ENCODE data around the gene HBA2. TPM values are rescaled to one million over a fixed set of nuclear protein-coding genes. Genes with fewer than 3 reads are reported as not detected.
A peak's percentile ranks its signal among the peaks of the same experiment; 100 is the strongest.
"Not testable (repeated sequence)": the region's sequence is repeated elsewhere in the genome, so short reads cannot be mapped to it uniquely, and the experiment has no call there.

HBA2 gene
- total RNA-seq, 2 donors from 2014 or later: not detected

DNA sequence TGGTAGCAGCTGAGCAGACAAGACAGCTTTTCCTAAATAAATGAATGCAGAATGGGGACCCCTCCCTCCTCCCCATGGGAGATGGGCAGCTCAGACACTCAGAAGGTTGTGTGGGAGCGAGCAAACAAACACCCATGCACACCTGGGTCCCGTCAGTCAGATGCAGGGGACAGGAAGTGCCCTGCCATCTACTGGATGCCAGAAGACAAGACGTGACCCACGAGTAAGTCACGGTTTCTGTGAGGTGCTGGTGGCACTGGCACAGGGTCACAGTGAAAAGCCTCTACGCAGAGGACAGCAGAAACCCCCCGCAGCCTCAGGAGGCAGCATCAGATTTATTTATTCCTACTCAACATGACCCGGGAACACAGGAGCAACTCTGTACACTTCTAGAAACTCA, 16.0 kb downstream of the HBA2 start:
- ATAC-seq (replicated peaks): peak; percentile 47
- Mint-ChIP-seq H3K36me3 (ENCODE audit: low read depth) (peaks cover 66% of the 10 kb centered on the region), H3K27me3 (no peaks in the 10 kb centered on the region), H3K9me3 (no peaks in the 10 kb centered on the region), H3K27ac (no peak overlapping the region), H3K4me3 (no peak overlapping the region), H3K4me1 (peaks cover 4% of the 10 kb centered on the region)

DNA sequence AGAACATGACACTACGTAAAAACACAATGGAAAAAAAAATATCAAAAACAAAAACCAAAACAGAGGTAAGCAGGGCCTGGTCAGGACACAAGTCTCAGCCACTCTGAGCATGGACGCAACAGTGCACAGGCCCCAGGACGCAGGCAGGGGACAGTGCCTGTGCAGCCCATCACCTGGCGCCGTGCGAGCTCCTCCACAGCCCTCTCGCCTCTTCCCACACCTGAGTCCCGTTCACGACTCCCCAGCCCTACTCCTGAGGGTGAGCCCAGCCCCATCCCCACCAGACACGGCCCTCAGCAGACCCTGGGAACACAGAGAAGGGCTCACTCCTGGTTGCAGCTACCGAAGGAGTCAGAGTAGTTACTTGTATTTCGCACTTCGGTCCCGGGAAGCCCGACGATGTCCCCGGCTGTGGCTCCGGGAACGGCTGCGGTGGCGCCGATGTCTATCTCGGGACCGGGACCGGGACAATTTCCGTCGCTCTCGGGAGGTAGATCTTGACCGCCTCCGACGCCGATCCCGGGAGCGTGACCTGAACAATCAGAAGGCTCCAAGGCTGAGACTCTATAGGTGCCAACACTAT, 17.0 kb downstream of the HBA2 start:
- Mint-ChIP-seq H3K9me3 (no peaks in the 10 kb centered on the region), H3K27ac (no peak overlapping the region), H3K27me3 (no peaks in the 10 kb centered on the region), H3K4me1 (peaks cover 4% of the 10 kb centered on the region), H3K36me3 (ENCODE audit: low read depth) (peaks cover 76% of the 10 kb centered on the region), H3K4me3 (no peak overlapping the region)
- no peak for ATAC-seq (replicated peaks)

DNA sequence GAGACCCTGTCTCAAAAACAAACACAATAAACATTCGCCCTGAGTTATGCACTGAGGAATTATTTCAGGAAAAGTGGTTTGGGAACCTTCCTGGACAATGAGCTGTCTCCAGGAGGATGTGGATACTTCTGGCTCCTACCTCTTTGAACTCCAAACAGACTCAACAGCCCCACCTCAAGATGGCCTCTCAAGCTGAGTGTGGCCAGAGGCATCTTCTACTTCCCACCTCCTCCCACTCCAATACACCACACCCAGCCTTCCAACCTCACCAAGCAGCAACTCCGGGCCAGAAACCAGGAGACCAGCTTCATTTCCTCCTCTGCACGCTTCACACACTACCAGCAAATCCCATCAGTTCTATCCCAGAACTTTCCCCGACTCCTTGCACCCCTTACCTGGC, 19.2 kb downstream of the HBA2 start:
- peaks cover 4% of the 10 kb centered on the region for H3K4me1 Mint-ChIP-seq
- no peak overlapping the region for H3K4me3 Mint-ChIP-seq
- H3K27ac Mint-ChIP-seq: no peak overlapping the region
- H3K36me3 Mint-ChIP-seq (ENCODE audit: low read depth): peaks cover 97% of the 10 kb centered on the region
- ATAC-seq (replicated peaks): no peak
- no peaks in the 10 kb centered on the region for H3K27me3 Mint-ChIP-seq
- no peaks in the 10 kb centered on the region for H3K9me3 Mint-ChIP-seq

DNA sequence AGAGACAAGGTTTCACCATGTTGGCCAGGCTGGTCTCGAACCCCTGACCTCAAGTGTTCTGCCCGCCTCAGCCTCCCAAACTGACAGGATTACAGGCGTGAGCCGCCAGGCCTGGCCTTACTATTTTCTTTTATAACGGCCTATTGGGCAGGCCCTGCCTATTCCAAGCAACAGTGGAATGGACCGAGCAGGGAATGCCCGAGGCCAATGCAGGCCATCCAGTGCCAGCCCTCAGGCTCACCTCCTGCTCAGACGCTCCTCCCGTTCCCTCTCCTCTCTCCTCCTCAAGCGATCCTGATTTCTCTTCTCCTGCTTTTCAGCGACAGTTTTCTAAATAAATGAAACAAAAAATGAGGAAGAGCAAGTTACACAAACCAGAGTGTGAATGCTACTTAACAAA, 20.0 kb downstream of the HBA2 start:
- no peak for ATAC-seq (replicated peaks)
- Mint-ChIP-seq H3K27ac (no peak overlapping the region), H3K36me3 (ENCODE audit: low read depth) (peaks cover 98% of the 10 kb centered on the region), H3K9me3 (no peaks in the 10 kb centered on the region), H3K4me1 (peaks cover 4% of the 10 kb centered on the region), H3K27me3 (no peaks in the 10 kb centered on the region), H3K4me3 (no peak overlapping the region)

GRCh38 chr16:193441-193840, 20.8 kb downstream of the HBA2 start:
- Mint-ChIP-seq H3K4me3 (no peak overlapping the region), H3K9me3 (no peaks in the 10 kb centered on the region), H3K4me1 (peaks cover 4% of the 10 kb centered on the region), H3K27me3 (no peaks in the 10 kb centered on the region), H3K27ac (no peak overlapping the region), H3K36me3 (ENCODE audit: low read depth) (peaks cover 99% of the 10 kb centered on the region)
- ATAC-seq (replicated peaks): no peak

DNA sequence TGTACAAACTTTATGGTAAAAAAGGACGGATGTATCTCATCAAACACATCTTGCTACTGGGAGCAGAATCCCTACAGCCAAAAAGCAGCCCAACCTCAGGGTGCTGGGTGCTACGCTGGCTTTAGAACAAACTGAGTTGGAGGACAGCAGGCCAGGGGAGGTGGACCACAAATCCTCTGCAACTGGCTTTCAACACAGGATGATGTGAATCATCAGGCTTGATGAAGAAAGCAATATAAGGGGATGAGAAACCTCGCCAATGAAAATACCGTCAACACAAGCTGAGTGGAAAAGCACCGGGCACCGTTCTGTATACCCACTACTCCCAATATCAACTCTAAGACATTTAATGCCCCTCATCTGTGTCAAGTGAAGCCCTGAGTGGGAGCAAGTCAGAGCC, 21.8 kb downstream of the HBA2 start:
- no peak overlapping the region for H3K4me3 Mint-ChIP-seq
- peaks cover 4% of the 10 kb centered on the region for H3K4me1 Mint-ChIP-seq
- peaks cover 99% of the 10 kb centered on the region for H3K36me3 Mint-ChIP-seq (ENCODE audit: low read depth)
- no peaks in the 10 kb centered on the region for H3K27me3 Mint-ChIP-seq
- H3K27ac Mint-ChIP-seq: no peak overlapping the region
- ATAC-seq (replicated peaks): no peak
- no peaks in the 10 kb centered on the region for H3K9me3 Mint-ChIP-seq

GRCh38 chr16:200388-200787, 27.7 kb downstream of the HBA2 start:
- Mint-ChIP-seq H3K27ac (no peak overlapping the region), H3K9me3 (no peaks in the 10 kb centered on the region), H3K36me3 (ENCODE audit: low read depth) (peaks cover 99% of the 10 kb centered on the region), H3K4me1 (no peaks in the 10 kb centered on the region), H3K27me3 (no peaks in the 10 kb centered on the region), H3K4me3 (no peak overlapping the region)
- no peak for ATAC-seq (replicated peaks)

- H3K27ac Mint-ChIP-seq: no peak overlapping the region
- ATAC-seq (replicated peaks): no peak
- H3K36me3 Mint-ChIP-seq (ENCODE audit: low read depth): peaks cover 100% of the 10 kb centered on the region
- H3K4me3 Mint-ChIP-seq: no peak overlapping the region
- no peaks in the 10 kb centered on the region for H3K4me1 Mint-ChIP-seq
- H3K9me3 Mint-ChIP-seq: no peaks in the 10 kb centered on the region
- no peaks in the 10 kb centered on the region for H3K27me3 Mint-ChIP-seq
Observed at GRCh38 chr16:203246-203645, 30.6 kb downstream of the HBA2 start.

GRCh38 chr16:204046-204445, 31.4 kb downstream of the HBA2 start:
- not testable (repeated sequence) for ATAC-seq (replicated peaks); H3K4me1 Mint-ChIP-seq; H3K27me3 Mint-ChIP-seq; H3K27ac Mint-ChIP-seq; H3K9me3 Mint-ChIP-seq; H3K4me3 Mint-ChIP-seq
- H3K36me3 Mint-ChIP-seq (ENCODE audit: low read depth): peaks cover 100% of the 10 kb centered on the region

- not testable (repeated sequence) for H3K27me3 Mint-ChIP-seq; H3K27ac Mint-ChIP-seq; H3K4me1 Mint-ChIP-seq; ATAC-seq (replicated peaks); H3K4me3 Mint-ChIP-seq; H3K9me3 Mint-ChIP-seq
- H3K36me3 Mint-ChIP-seq (ENCODE audit: low read depth): peaks cover 96% of the 10 kb centered on the region
Observed at GRCh38 chr16:209359-209758, 36.7 kb downstream of the HBA2 start.

- not testable (repeated sequence) for H3K27ac Mint-ChIP-seq; ATAC-seq (replicated peaks)
Observed at GRCh38 chr16:211631-212180, 39.0 kb downstream of the HBA2 start.

DNA sequence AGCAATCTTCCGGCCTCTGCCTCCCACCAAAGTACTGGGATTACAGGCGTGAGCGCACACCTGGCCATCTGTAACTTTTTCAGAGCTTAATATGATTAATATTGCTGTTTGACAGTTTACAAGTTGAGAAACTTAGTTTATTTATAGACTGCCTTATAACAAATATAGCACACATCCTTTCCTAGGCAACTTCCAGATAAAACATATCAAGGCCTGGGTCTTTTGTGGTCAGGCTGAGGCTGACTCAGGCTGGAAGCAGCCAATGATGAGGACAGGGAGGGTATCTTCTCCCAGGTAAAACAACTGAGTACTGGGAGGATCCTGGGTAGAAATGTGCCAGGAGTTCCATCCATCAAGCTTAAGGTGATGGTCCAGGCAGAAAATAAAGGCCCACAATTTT, 40.3 kb downstream of the HBA2 start:
- ATAC-seq (replicated peaks): no peak
- no peak overlapping the region for H3K4me3 Mint-ChIP-seq
- no peak overlapping the region for H3K27ac Mint-ChIP-seq
- H3K36me3 Mint-ChIP-seq (ENCODE audit: low read depth): peaks cover 96% of the 10 kb centered on the region
- no peaks in the 10 kb centered on the region for H3K4me1 Mint-ChIP-seq
- H3K27me3 Mint-ChIP-seq: no peaks in the 10 kb centered on the region
- no peaks in the 10 kb centered on the region for H3K9me3 Mint-ChIP-seq

More at GRCh38 chr16:211631-212180, 39.0 kb downstream of the HBA2 start:
- peaks cover 96% of the 10 kb centered on the region for H3K36me3 Mint-ChIP-seq (ENCODE audit: low read depth)
- not testable (repeated sequence) for H3K4me1 Mint-ChIP-seq, H3K4me3 Mint-ChIP-seq, H3K9me3 Mint-ChIP-seq, H3K27me3 Mint-ChIP-seq

DNA sequence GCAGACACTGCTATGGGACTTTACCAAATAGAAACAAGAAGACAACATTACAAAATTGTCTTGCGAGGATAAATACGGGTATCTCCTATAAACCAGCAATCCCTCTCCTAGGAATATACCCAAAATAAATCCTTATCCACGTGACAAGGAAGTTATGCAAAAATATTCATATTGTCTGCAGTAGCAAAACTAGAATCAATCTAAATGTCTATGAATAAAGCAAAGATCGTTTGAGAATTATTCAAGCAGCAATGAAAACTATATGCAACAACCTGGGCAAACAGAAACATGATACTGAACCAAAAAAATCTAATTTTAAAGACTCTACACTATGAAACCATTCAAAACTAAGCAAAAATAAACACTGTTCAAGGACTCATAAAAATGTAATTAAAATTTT, 47.3 kb downstream of the HBA2 start:
- peaks cover 9% of the 10 kb centered on the region for H3K4me1 Mint-ChIP-seq

More for the DNA sequence above, 47.3 kb downstream of the HBA2 start:
- Mint-ChIP-seq H3K9me3 (no peaks in the 10 kb centered on the region), H3K4me3 (no peak overlapping the region), H3K27ac (no peak overlapping the region), H3K36me3 (ENCODE audit: low read depth) (peaks cover 99% of the 10 kb centered on the region), H3K27me3 (no peaks in the 10 kb centered on the region)
- ATAC-seq (replicated peaks): no peak
